ENCODE results near the gene FNTB.
"Not testable (repeated sequence)": the region's sequence is repeated elsewhere in the genome, so short reads cannot be mapped to it uniquely, and the experiment has no call there.

GRCh38 chr14:65086686-65087085, 100.0 kb downstream of the FNTB start:
- TF ChIP-seq ARNT (IDR thresholded peaks at IDR 0.05); TSHZ1 (CRISPR knock-in tag; IDR thresholded peaks at IDR 0.05): not testable (repeated sequence)

Data from K562 (cell line).